Embryonic facial prominence (tissue), 1 donor: ENCODE data around the gene ADNP.
A peak's percentile ranks its signal among the peaks of the same experiment; 100 is the strongest.
"Not testable (repeated sequence)": the region's sequence is repeated elsewhere in the genome, so short reads cannot be mapped to it uniquely, and the experiment has no call there.

Source experiments
- DNase-seq: peaks from one replicate; pipeline ENCODE4 v3.0.0-alpha.2; 2016; ENCODE audit errors: extremely low spot score

ADNP gene

DNA sequence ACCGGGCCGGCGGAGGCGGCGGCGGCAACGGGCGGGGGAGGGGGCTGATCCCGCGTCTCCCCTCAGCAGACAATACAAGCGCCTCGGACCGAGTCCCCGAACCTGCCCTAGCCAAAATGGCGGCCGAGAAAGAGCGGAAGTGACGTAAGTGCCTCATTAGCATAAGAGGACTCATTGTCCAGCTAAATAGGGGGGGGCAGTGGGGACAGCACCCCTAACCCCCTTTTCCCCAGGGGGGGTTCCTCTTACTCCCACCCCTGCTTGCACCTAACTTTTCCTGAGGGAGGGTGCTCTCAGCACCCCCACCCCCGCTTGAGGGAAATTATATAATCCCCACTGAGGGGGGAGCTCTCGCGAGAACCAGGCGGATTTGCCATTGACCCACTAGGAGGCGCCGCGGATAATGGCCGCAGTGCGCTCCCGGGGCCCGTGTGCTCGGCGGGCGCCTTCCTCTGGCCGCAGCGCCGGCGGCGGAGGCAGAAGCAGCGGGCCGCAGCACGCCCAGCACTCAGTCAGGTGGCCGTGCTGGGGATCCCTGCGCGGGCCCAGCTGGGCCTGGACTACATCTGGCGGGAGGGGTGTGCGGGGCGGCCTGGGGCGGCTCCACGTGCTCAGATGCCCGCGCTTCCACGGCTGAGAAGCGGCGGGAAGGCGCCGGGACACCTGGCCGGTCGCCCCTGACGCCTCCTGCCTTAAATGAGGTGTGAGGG, at the start of gene ADNP:
Gene ADNP, minus strand, starts transcription at position 132 of the 710 bp plus-strand sequence. CDS start 27,441 bp downstream, outside the sequence.
- peak; percentile 90 for DNase-seq

DNA sequence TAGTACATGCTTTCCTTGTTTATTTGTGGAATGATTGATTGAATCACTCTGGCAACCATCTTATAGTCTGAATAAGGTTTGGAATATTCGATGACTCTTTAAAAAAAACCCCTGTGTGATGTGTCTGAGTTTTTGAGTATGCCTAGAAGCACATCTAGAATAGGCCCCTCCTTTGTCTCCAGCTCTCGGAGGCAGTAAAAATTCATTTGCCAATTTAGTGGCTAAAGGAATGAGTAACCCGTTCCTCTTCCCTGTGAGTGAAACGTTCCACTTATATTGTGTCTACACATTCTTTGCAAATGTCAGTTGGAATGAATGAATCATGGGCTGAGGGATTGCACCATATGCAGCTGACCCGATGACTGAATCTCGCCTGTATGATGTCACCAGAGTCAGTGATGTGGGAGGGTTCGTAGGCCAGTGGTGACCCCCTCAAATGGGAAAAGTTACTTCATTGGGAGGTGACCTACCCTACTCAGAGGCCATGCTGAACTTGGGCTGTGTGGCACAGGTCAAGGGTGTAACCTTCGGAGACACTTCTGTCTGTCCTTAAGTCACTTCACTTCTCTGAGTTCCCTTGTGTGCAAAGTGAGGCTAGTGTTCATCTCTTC, 48.9 kb upstream of the ADNP start:
- no peak for DNase-seq

DNA sequence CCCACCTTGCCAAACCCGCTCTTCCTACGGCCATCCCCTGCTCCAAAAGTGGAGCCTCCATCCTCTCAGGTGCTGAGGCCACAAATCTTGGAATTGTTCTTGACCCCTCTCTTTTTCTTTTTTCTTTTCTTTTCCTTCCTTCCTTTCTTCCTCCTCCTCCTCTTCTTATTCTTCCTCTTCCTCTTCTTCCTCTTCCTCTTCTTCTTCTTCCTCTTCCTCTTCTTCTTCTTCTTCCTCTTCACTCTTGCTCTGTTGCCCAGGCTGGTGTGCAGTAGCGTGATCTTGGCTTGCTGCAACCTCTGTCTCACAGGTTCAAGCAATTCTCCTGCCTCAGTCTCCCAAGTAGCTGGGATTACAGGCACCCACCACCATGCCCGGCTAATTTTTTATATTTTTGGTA, 47.3 kb upstream of the ADNP start:
- DNase-seq = not testable (repeated sequence)

DNA sequence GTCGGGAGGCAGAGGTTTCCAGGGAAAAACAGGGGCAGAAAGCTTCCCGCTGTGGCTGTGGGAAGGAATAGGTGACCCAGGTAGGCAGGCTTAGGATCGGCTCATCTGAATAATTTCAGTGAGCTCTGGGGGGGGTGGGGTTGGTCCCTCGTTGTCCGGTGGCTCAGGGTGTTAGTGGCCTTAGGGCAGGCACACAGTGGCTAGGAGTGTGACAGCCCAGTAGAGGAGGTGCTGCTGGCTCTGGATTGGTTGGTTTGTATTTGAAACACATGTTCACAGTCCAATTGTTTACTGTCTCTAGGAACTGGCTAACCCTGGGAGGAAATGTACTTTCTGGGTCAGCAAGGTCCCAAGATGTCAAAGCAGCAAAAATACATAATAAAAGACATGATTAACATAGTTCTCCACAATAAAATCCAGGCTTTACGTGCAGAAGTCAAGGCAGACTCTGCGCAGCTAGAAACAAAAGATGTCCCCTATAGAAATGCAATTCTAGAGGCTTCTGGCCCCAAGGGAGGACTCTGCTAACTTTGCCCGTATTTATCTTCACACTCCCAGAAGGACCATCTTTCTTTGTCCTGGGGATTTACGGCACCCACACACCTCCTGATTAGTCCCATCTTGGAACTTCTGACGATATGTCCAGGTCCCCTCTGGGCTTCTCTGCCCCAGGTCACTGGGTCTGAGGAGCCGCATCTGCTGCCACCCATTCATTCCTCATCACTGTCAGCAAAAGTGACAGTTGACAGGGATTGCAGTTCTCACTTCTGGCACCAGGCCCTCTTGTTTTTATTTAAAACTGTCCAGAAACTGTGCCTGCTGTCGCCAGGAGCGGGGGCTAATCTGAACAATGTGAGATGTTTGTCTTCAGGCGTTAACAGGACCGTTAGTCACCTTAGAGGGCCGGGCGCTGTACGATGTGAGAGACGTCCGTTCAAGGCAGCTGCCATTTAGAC, 46.1 kb upstream of the ADNP start:
- DNase-seq = no peak

DNA sequence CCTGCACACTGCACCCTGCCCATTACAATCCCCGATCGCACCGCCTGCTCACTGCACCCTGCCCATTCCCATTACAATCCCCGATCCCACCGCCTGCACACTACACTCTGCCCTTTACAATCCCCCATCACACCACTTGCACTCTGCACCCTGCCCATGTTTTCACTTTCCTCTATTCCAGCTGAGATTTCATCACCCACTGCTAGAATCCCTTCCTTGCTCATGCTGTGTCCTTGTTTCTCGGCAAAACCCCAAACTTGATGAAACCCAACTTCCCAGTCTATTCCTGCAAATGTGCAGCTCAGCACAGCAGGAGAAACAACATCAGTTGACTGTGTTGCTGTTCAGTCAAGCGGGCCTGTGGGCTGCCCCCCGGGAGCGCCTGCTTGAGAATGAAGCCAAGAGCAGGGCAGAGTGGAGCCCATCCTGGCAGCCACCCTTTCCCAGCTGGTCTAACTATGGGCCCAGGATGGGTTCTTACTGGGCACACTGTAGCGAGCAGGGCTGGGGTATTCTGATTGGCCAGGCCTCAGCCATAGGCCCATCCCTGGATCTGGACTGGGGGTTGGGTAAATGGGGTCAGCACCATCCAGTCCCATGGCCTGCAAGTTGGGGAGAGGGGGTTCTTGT, 44.6 kb upstream of the ADNP start:
- DNase-seq = no peak

DNA sequence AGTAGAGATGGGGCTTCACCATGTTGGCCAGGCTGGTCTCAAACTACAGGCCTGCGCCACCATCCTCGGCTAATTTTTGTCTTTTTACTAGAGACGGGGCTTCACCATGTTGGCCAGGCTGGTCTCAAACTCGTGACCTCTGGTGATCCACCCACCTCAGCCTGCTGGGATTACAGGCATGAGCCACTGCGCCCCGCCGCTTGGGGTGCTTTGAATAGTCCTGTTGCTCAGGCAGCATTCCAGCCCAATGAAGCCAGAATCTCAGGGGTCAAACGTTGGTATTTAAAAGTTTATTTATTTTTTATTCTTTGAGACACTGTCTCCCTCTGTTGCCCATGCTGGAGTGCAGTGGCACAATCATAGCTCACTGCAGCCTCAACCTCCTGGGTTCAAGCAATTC, 38.7 kb upstream of the ADNP start:
- DNase-seq = no peak

DNA sequence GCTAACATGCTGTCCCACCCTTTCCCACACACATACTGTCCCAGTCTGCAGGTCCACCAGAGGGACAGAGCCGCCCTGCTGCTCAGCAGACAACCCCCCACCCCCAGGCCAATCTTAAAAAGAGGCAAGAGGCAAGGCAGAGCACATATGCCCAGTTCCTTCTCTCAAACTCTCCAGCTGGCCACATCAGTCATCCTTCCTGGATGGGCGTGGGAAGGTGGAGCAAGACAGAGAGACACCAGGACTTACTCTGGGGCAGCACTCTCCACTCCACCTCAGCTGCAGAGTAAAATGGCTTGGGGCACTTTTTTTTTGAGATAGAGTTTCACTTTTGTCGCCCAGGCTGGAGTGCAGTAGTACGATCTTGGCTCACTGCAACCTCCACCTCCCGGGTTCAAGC, 38.2 kb upstream of the ADNP start:
- DNase-seq = no peak

DNA sequence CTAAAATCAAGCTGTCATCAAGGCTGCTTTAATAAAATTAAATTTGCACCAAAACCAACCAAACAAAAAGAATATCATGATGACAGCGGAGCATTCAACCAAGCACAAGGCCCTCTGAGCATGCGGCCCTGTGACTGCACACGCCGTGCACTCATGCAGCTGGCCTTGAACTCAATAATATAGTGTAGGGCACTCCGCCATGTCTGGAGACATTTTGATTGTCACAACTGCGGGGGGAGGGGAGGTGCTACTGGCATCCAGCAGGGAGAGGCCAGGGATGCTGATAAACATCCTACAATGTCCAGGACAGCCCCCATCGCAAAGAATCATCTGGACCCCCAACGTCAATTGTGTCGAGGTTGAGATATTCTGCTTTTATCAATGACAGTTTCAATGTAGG, 37.1 kb upstream of the ADNP start:
- no peak for DNase-seq

DNA sequence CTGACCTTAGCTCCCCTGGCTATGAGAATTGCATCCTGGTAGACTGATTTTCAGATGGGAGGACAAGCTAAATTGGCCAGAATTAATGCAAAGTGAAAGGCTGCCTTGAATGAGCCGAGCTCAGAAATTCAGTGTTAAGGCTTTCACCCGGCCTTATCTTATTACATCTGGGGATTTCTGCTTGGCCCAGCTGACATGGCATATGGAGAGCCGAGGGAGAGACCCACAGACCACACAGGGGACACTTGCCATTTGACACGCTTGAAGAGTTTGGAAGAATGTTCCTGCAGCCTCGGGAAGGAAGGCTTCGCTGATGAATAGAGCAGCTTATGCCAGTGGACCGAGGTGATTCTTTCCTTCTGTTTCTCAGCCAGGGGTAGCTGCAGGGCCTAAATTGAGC, 36.3 kb upstream of the ADNP start:
- no peak for DNase-seq

DNA sequence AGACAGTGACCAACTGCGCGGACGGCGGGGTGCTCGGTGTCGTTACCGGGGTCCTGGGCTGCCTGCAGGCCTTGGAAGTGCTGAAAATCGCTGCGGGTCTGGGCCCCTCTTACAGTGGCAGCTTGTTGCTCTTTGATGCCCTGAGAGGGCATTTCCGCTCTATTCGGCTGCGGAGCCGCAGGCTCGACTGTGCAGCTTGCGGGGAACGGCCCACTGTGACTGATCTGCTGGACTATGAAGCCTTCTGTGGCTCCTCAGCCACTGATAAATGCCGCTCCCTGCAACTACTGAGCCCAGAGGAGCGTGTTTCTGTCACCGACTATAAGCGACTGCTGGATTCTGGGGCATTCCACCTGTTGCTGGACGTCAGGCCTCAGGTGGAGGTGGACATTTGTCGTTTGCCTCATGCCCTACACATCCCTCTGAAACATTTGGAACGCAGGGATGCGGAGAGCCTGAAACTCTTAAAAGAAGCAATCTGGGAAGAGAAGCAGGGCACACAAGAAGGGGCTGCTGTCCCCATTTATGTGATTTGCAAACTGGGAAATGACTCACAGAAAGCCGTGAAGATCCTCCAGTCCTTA, 28.4 kb upstream of the ADNP start:
- no peak for DNase-seq

DNA sequence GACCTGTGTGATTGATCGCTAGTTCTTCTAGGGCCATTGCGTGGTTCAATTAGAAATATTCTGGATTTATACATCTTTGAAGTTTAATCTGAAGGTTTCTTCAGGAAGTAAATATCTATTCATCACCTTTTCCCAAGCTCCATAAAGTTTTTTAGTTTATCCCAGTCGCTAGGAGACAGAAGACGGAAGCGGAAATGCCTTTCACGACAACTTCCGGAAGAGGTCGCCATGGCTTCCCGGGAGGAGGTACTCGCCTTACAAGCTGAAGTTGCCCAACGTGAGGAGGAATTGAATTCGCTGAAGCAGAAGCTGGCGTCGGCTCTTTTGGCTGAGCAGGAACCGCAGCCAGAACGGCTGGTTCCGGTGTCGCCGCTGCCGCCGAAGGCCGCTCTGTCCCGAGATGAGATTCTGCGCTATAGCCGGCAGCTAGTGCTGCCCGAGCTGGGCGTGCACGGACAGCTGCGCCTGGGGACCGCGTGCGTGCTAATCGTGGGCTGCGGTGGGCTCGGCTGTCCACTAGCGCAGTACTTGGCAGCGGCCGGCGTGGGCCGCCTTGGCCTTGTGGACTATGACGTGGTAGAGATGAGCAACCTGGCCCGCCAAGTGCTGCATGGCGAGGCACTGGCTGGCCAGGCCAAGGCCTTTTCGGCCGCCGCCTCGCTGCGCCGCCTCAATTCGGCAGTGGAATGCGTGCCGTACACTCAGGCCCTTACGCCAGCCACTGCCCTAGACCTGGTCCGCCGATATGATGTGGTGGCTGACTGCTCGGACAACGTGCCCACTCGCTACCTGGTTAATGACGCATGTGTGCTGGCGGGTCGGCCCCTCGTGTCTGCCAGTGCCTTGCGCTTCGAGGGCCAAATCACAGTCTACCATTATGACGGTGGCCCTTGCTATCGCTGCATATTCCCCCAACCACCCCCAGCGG, 27.6 kb upstream of the ADNP start, which contains the start of gene MOCS3:
Gene MOCS3, plus strand, starts transcription at position 204 of the 928 bp plus-strand sequence. Its CDS starts 25 bp downstream, at position 229.
- peak; percentile 90 for DNase-seq

DNA sequence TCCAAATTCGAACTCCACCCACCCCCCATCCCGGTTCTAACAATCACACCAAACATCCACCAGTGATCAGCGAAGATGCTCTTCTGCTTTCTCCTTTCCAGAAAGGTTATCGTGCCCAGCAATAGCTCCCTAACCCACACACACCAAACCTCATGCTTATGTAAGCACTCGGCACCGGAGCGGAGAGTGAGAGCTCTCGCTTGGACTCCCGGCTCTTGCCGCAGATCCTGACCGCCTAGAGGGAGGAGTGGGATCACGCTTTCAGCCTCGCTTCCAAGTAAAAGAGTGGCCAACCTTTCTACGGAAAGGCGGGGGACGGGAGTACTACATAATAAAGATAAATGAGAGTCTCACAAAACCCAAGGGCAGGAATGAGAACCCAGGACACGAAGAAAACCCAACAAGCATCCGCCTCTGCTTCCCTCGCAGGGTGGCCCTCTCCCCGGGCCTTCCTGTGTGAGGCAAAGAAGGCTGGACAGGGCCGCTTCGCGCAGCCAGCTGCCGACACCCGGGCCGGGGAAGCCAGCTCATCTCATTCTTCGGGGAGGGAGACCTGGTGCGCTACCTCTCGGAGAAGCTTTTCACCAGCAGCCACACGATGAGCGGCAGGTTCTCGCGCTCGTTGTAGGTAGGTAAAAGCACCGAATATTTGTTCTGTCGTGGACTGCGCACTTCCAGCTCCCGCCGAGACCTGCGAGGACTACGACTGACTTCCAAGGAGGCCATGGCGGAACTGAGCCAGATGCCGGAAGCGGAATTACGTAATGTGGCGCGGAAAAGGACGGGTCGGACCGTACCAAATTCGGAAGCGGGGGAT, 26.8 kb upstream of the ADNP start, which contains the start of gene DPM1:
Gene DPM1, minus strand, starts transcription at position 735 of the 817 bp plus-strand sequence. Its CDS starts 9 bp downstream, at position 726.
- no peak for DNase-seq

DNA sequence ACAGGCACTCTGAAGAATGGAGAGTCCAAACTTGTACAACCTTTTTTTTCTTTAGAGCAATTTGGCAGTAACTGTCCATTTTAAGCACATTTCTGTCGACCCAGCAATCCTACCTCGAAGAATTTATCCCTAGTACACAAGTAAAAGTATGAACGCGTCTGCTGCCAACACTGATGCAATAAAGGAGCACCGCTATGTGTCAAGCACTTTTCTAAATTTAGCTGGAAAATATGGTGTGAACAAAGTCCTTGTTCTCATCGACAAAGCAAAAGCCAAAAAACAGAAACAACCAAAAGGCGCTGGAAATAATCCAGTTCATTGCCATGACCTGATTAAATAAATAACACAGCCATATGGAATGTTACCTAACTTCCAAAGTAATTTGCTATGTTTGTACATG, 26.0 kb upstream of the ADNP start:
- no peak for DNase-seq

DNA sequence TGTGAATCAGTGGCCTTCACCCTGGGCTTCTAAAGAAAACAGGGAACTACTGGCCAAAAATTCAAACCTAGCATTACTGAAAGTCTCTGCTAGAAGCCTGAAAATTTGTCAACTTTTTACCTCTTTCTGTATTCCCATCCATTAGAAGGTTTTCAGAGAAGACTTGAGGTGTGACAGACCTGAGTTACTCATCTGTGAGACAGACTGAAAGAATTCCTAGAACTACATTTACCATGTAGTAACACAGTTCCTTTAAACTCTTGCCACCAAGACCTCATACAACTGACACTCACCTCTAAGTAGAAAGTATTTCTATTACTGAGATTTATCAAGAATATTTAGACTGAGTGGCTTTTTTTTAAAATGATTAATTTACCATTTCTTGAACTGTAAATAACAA, 22.6 kb upstream of the ADNP start:
- DNase-seq = no peak

DNA sequence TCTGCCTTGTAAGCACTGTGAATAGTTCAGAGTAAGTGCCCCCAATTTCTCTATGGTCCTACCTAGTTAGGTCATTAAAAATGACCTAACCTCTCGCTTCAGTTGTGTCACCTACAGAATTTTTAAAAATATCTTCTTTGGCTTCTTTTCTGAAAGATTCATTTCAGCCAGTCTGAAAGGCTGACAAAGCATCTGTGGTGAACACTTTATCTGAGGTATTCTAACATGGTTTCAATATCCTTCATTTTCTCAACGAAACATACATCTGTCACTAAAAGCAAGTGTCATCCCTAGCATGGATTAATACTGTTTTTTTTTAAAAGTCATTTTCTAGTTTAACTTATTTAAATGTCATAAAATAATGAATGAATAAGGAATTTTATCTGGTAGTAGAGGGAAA, 22.0 kb upstream of the ADNP start:
- no peak for DNase-seq

DNA sequence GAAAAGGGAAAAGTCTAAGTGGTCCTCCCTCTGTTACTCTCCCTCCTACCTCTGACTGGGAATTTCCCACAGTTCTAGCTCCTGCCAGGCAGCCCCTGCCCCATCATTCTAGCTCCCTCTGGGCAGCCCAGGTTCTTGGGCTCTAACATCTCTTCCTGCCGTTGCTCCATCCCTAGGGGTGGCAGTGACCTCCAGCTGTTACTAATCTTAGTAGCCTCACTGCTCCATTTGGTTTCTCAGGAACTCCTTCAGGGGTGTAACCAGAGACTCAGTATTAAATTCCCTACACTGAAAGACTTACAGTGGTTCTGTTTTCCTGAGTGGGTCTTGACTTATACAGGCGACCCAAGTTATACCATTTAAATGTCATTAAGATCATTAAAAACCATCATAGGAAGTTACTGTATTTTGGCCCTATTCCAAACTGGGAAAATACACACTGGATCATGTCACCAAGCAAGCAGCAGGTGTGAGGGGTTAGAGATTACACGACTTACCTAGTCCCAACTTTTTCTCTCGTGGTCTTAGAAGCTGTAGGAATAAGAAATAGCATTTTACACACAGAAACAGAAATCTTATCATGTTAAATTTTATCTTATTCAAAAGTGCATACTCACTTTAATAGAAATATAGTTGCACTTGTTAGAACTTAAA, 17.0 kb upstream of the ADNP start:
- DNase-seq = no peak

DNA sequence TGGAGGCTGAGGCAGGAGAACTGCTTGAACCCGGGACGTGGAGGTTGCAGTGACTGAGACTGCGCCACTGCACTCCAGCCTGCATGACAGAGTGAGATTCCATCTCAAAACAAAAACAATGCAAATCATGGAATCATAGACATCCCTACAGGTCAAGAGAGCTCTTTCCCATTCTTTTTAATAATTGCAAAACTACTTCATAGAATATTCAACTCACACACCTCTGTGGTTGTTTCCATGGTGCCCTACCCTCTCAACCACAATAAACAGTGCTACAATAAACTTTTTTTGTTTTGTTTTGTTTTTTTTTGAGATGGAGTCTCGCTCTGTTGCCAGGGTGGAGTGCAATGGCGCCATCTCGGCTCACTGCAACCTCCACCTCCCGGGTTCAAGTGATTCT, 11.8 kb upstream of the ADNP start:
- no peak for DNase-seq

DNA sequence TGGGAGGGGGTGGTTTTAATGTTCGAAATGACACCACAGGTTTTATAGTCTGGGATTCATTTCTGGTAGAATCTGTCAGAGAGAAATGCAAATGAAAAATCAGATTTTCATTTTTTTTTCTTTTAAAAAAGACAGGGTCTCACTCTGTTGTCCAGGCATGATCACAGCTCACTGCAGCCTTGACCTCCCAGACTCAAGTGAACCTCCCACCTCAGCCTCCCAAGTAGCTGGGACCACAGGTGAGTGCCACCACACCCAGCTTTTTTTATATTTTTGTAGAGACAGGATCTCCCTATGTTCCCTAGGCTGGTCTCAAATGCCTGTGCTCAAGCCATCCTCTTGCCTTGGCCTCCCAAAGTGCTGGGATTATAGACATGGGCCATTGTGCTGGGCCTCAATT, 2.4 kb upstream of the ADNP start:
- no peak for DNase-seq
